ENCODE data around the gene MAD1L1. TPM values are rescaled to one million over a fixed set of nuclear protein-coding genes. Genes with fewer than 3 reads are reported as not detected.

MAD1L1 gene
- total RNA-seq, 1 experiment from 2014 or later: 43.8 TPM

GRCh38 chr7:1951600-1951999, 281.1 kb downstream of the MAD1L1 start (continued):
- TF ChIP-seq ZNF263 (CRISPR knock-in tag; IDR thresholded peaks at IDR 0.05; ENCODE audit: low read depth): no peak
- TF ChIP-seq FOXK1 (CRISPR knock-in tag; IDR thresholded peaks at IDR 0.05): no peak
- TF ChIP-seq, protein P1, sequence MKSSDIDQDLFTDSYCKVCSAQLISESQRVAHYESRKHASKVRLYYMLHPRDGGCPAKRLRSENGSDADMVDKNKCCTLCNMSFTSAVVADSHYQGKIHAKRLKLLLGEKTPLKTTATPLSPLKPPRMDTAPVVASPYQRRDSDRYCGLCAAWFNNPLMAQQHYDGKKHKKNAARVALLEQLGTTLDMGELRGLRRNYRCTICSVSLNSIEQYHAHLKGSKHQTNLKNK (CRISPR knock-in tag; IDR thresholded peaks at IDR 0.05): no peak
- TF ChIP-seq, protein P2, sequence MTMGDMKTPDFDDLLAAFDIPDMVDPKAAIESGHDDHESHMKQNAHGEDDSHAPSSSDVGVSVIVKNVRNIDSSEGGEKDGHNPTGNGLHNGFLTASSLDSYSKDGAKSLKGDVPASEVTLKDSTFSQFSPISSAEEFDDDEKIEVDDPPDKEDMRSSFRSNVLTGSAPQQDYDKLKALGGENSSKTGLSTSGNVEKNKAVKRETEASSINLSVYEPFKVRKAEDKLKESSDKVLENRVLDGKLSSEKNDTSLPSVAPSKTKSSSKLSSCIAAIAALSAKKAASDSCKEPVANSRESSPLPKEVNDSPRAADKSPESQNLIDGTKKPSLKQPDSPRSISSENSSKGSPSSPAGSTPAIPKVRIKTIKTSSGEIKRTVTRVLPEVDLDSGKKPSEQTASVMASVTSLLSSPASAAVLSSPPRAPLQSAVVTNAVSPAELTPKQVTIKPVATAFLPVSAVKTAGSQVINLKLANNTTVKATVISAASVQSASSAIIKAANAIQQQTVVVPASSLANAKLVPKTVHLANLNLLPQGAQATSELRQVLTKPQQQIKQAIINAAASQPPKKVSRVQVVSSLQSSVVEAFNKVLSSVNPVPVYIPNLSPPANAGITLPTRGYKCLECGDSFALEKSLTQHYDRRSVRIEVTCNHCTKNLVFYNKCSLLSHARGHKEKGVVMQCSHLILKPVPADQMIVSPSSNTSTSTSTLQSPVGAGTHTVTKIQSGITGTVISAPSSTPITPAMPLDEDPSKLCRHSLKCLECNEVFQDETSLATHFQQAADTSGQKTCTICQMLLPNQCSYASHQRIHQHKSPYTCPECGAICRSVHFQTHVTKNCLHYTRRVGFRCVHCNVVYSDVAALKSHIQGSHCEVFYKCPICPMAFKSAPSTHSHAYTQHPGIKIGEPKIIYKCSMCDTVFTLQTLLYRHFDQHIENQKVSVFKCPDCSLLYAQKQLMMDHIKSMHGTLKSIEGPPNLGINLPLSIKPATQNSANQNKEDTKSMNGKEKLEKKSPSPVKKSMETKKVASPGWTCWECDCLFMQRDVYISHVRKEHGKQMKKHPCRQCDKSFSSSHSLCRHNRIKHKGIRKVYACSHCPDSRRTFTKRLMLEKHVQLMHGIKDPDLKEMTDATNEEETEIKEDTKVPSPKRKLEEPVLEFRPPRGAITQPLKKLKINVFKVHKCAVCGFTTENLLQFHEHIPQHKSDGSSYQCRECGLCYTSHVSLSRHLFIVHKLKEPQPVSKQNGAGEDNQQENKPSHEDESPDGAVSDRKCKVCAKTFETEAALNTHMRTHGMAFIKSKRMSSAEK (CRISPR knock-in tag; IDR thresholded peaks at IDR 0.05; ENCODE audit: borderline replicate concordance): no peak

GRCh38 chr7:1951159-1951536, 281.6 kb downstream of the MAD1L1 start:
- POLR2A ChIA-PET: no interaction called here
- DNase-seq (ENCODE audit: low spot score) (no peak), ATAC-seq (no peak)
- Mint-ChIP-seq H3K36me3 (no peaks in the 10 kb centered on the region), H3K4me1 (no peaks in the 10 kb centered on the region), H3K9me3 (no peaks in the 10 kb centered on the region), H3K4me3 (no peak overlapping the region), H3K27me3 (ENCODE audit: low read depth) (no peaks in the 10 kb centered on the region), H3K27ac (no peak overlapping the region)
- CTCF ChIA-PET: no interaction called here
- TF ChIP-seq EMX1 (CRISPR knock-in tag; IDR thresholded peaks at IDR 0.05) (no peak), RELA (CRISPR knock-in tag; IDR thresholded peaks at IDR 0.05; ENCODE audit: borderline replicate concordance) (no peak), JAZF1 (CRISPR knock-in tag; IDR thresholded peaks at IDR 0.05) (no peak), TCF7 (CRISPR knock-in tag; IDR thresholded peaks at IDR 0.05; ENCODE audit: low read depth) (no peak), CBFB (CRISPR knock-in tag; IDR thresholded peaks at IDR 0.05; ENCODE audit: low read depth) (no peak), GABPB1 (CRISPR knock-in tag; IDR thresholded peaks at IDR 0.05) (no peak), ZNF263 (CRISPR knock-in tag; IDR thresholded peaks at IDR 0.05; ENCODE audit: low read depth) (no peak), ZNF317 (CRISPR knock-in tag; IDR thresholded peaks at IDR 0.05; ENCODE audit: borderline replicate concordance, low read depth) (no peak), MXD4 (CRISPR knock-in tag; IDR thresholded peaks at IDR 0.05; ENCODE audit: borderline replicate concordance) (no peak), ZNF423 (CRISPR knock-in tag; IDR thresholded peaks at IDR 0.05) (no peak), PRRX2 (CRISPR knock-in tag; IDR thresholded peaks at IDR 0.05) (no peak), NR2C2 (CRISPR knock-in tag; IDR thresholded peaks at IDR 0.05) (no peak), HMGA2 (CRISPR knock-in tag; IDR thresholded peaks at IDR 0.05) (no peak), ETV6 (CRISPR knock-in tag; IDR thresholded peaks at IDR 0.05) (no peak)
- TF ChIP-seq, protein P2 (CRISPR knock-in tag; IDR thresholded peaks at IDR 0.05; ENCODE audit: borderline replicate concordance): no peak
- TF ChIP-seq, protein P3, sequence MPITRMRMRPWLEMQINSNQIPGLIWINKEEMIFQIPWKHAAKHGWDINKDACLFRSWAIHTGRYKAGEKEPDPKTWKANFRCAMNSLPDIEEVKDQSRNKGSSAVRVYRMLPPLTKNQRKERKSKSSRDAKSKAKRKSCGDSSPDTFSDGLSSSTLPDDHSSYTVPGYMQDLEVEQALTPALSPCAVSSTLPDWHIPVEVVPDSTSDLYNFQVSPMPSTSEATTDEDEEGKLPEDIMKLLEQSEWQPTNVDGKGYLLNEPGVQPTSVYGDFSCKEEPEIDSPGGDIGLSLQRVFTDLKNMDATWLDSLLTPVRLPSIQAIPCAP (CRISPR knock-in tag; IDR thresholded peaks at IDR 0.05): no peak
- TF ChIP-seq, protein P4, sequence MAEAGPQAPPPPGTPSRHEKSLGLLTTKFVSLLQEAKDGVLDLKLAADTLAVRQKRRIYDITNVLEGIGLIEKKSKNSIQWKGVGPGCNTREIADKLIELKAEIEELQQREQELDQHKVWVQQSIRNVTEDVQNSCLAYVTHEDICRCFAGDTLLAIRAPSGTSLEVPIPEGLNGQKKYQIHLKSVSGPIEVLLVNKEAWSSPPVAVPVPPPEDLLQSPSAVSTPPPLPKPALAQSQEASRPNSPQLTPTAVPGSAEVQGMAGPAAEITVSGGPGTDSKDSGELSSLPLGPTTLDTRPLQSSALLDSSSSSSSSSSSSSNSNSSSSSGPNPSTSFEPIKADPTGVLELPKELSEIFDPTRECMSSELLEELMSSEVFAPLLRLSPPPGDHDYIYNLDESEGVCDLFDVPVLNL (CRISPR knock-in tag; IDR thresholded peaks at IDR 0.05; ENCODE audit: borderline replicate concordance, low read depth): no peak
- TF ChIP-seq, protein P5, sequence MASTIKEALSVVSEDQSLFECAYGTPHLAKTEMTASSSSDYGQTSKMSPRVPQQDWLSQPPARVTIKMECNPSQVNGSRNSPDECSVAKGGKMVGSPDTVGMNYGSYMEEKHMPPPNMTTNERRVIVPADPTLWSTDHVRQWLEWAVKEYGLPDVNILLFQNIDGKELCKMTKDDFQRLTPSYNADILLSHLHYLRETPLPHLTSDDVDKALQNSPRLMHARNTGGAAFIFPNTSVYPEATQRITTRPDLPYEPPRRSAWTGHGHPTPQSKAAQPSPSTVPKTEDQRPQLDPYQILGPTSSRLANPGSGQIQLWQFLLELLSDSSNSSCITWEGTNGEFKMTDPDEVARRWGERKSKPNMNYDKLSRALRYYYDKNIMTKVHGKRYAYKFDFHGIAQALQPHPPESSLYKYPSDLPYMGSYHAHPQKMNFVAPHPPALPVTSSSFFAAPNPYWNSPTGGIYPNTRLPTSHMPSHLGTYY (CRISPR knock-in tag; IDR thresholded peaks at IDR 0.05): no peak
- TF ChIP-seq, protein P6, sequence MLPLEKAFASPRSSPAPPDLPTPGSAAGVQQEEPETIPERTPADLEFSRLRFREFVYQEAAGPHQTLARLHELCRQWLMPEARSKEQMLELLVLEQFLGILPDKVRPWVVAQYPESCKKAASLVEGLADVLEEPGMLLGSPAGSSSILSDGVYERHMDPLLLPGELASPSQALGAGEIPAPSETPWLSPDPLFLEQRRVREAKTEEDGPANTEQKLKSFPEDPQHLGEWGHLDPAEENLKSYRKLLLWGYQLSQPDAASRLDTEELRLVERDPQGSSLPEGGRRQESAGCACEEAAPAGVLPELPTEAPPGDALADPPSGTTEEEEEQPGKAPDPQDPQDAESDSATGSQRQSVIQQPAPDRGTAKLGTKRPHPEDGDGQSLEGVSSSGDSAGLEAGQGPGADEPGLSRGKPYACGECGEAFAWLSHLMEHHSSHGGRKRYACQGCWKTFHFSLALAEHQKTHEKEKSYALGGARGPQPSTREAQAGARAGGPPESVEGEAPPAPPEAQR (CRISPR knock-in tag; IDR thresholded peaks at IDR 0.05): no peak
- TF ChIP-seq, protein P7, sequence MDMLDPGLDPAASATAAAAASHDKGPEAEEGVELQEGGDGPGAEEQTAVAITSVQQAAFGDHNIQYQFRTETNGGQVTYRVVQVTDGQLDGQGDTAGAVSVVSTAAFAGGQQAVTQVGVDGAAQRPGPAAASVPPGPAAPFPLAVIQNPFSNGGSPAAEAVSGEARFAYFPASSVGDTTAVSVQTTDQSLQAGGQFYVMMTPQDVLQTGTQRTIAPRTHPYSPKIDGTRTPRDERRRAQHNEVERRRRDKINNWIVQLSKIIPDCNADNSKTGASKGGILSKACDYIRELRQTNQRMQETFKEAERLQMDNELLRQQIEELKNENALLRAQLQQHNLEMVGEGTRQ (CRISPR knock-in tag; IDR thresholded peaks at IDR 0.05): no peak
